ENCODE data around the gene SASH1.

GRCh38 chr6:148311966-148312669 is 30.5 kb upstream of the SASH1 start:
- TF ChIP-seq, protein P1, sequence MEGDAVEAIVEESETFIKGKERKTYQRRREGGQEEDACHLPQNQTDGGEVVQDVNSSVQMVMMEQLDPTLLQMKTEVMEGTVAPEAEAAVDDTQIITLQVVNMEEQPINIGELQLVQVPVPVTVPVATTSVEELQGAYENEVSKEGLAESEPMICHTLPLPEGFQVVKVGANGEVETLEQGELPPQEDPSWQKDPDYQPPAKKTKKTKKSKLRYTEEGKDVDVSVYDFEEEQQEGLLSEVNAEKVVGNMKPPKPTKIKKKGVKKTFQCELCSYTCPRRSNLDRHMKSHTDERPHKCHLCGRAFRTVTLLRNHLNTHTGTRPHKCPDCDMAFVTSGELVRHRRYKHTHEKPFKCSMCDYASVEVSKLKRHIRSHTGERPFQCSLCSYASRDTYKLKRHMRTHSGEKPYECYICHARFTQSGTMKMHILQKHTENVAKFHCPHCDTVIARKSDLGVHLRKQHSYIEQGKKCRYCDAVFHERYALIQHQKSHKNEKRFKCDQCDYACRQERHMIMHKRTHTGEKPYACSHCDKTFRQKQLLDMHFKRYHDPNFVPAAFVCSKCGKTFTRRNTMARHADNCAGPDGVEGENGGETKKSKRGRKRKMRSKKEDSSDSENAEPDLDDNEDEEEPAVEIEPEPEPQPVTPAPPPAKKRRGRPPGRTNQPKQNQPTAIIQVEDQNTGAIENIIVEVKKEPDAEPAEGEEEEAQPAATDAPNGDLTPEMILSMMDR (IDR thresholded peaks at IDR 0.05; ENCODE audit: insufficient read depth, low read length, poor library complexity, severe bottlenecking): no peak
- no peak for TF ChIP-seq EZH2phosphoT487 (conservative IDR thresholded peaks at IDR 0.05; ENCODE audit: low read length)

Measured in SU-DHL-6 (cell line).